B cell (primary cell): ENCODE results near the gene RGS9BP. TPM values are rescaled to one million over a fixed set of nuclear protein-coding genes. Genes with fewer than 3 reads are reported as not detected.
"Not testable (repeated sequence)": the region's sequence is repeated elsewhere in the genome, so short reads cannot be mapped to it uniquely, and the experiment has no call there.

ENCODE experiments used
- ATAC-seq: fragments of 200-7000 bp; cut with Tn5 transposase; one replicate; pipeline ENCODE4 v1.10.0; 2021; ENCODE audit warnings: low read depth, mild to moderate bottlenecking, moderate number of reproducible peaks, moderate library complexity
- CTCF ChIA-PET: fragments of 350-600 bp; sonication (Branson Sonifier 250); formaldehyde crosslinking; loops from one replicate; lab custom pipeline; 2021; ENCODE audit warnings: antibody characterized with exemption, inconsistent platforms; lab: Charles Lee
- POLR2A ChIA-PET: fragments of 350-600 bp; sonication (Branson Sonifier 250); formaldehyde crosslinking; loops from one replicate; lab custom pipeline; 2021; ENCODE audit warnings: antibody characterized with exemption; lab: Charles Lee
- DNase-seq: peaks from one replicate; pipeline ENCODE4 v3.0.0; 2013
- H2AFZ ChIP-seq: 2 replicates; pipeline ENCODE4 v1.6.1; 2012; ENCODE audit warnings: mild to moderate bottlenecking, low read depth, low read length; ENCODE audit not compliant: insufficient read depth, poor library complexity, severe bottlenecking
- H3K27ac ChIP-seq, 2 donors: 1 replicate in 1 of 2; 2 replicates in 1 of 2; pipeline ENCODE4 v1.5.1; 2012 to 2013; ENCODE audit warnings: low read length in 2 of 2, mild to moderate bottlenecking in 2 of 2, moderate library complexity in 1 of 2
- H3K27me3 ChIP-seq, 4 experiments: fragments of 200-600 bp in 1 of 4; sonication (generic) in 1 of 4; replicated peaks in 1 of 4; 1 replicate in 2 of 4; 2 replicates in 2 of 4; pipeline versions ENCODE4 v1.6.1 to v1.7.0; 2013 to 2016; ENCODE audit warnings: low read length in 3 of 4, mild to moderate bottlenecking in 2 of 4, mixed read lengths in 1 of 4, moderate library complexity in 1 of 4; ENCODE audit not compliant: insufficient read depth in 4 of 4, control insufficient read depth in 3 of 4; ENCODE audit errors: control extremely low read depth in 1 of 4
- H3K36me3 ChIP-seq, 2 experiments: replicated peaks in 1 of 2; 1 replicate in 1 of 2; 2 replicates in 1 of 2; pipeline versions ENCODE4 v1.6.1 to v1.7.1; 2013; ENCODE audit warnings: low read length in 1 of 2; ENCODE audit not compliant: insufficient read depth in 2 of 2, control insufficient read depth in 1 of 2; ENCODE audit errors: control extremely low read depth in 1 of 2, extremely low read depth in 1 of 2
- H3K4me1 ChIP-seq, 2 donors: fragments of 200-600 bp in 1 of 2; sonication (generic) in 1 of 2; 1 replicate in 1 of 2; 2 replicates in 1 of 2; pipeline versions ENCODE4 v1.5.1 to v1.6.1; 2013 to 2017; ENCODE audit warnings: low read length in 2 of 2; ENCODE audit not compliant: control insufficient read depth in 2 of 2, insufficient read depth in 2 of 2
- H3K4me2 ChIP-seq: replicated peaks from 2 replicates; pipeline ENCODE3; 2012; ENCODE audit warnings: mild to moderate bottlenecking, low read depth, low read length; ENCODE audit not compliant: poor library complexity, severe bottlenecking
- H3K4me3 ChIP-seq, 5 experiments: fragments of 200-600 bp in 1 of 5; sonication (generic) in 1 of 5; 1 replicate in 3 of 5; 2 replicates in 2 of 5; pipeline versions ENCODE4 v1.5.1 to v1.7.0; 2011 to 2016; ENCODE audit warnings: low read length in 4 of 5, mild to moderate bottlenecking in 4 of 5, low read depth in 2 of 5, control low read depth in 1 of 5, moderate library complexity in 1 of 5; ENCODE audit not compliant: insufficient read depth in 1 of 5; ENCODE audit errors: control extremely low read depth in 1 of 5, extremely low read depth in 1 of 5
- H3K79me2 ChIP-seq: fragments of 200-600 bp; sonication (generic); one replicate; pipeline ENCODE4 v1.6.0; 2016; ENCODE audit warnings: low read length; ENCODE audit not compliant: control insufficient read depth, insufficient read depth
- H3K9ac ChIP-seq: fragments of 200-600 bp; sonication (generic); 2 replicates; pipeline ENCODE4 v1.6.1; 2017; ENCODE audit warnings: mild to moderate bottlenecking, low read length, moderate library complexity
- H3K9me3 ChIP-seq, 3 donors: one replicate each; pipeline versions ENCODE4 v1.6.1 to v1.7.1; 2013; ENCODE audit warnings: low read length in 2 of 3; ENCODE audit not compliant: control insufficient read depth in 2 of 3, insufficient read depth in 1 of 3; ENCODE audit errors: control extremely low read depth in 1 of 3
- H4K20me1 ChIP-seq: 2 replicates; pipeline ENCODE4 v1.6.0; 2012; ENCODE audit warnings: mild to moderate bottlenecking, low read length; ENCODE audit not compliant: insufficient read depth, control insufficient read depth, poor library complexity, severe bottlenecking
- H3K27ac Mint-ChIP-seq: one replicate; pipeline ENCODE4 v1.8.0; 2021; ENCODE audit warnings: mixed read lengths
- H3K27me3 Mint-ChIP-seq: one replicate; pipeline ENCODE4 v1.8.0; 2021; ENCODE audit warnings: mixed read lengths
- H3K4me1 Mint-ChIP-seq: one replicate; pipeline ENCODE4 v1.8.0; 2021; ENCODE audit warnings: mixed read lengths
- H3K4me3 Mint-ChIP-seq: one replicate; pipeline ENCODE4 v1.8.0; 2021; ENCODE audit warnings: mixed read lengths
- H3K9me3 Mint-ChIP-seq: one replicate; pipeline ENCODE4 v1.8.0; 2022; ENCODE audit warnings: mixed read lengths; ENCODE audit not compliant: insufficient read depth
- WGBS: methylation state at CpG from one replicate; pipeline ENCODE4 v1.1.5; 2013; ENCODE audit warnings: missing lambda C conversion rate; ENCODE audit not compliant: insufficient coverage; 5-methylcytosine and 5-hydroxymethylcytosine counted together
- intact Hi-C: fragments of 100-400 bp; cut with micrococcal nuclease; formaldehyde crosslinking; loops from one replicate; pipeline ENCODE4 v1.10.0; 2022
- polyA plus RNA-seq: library from polyadenylated mRNA; depleted of rRNA; stranded (reverse); fragments of >200 nt; gene quantifications from 2 replicates; pipeline ENCODE4 v1.2.3, GENCODE V29; 2012
- total RNA-seq, 2 donors: library from RNA; stranded (reverse); fragments of 120-200 nt in 1 of 2; gene quantifications; 1 replicate in 1 of 2; 2 replicates in 1 of 2; pipeline versions ENCODE4 v1.2.3 to v1.2.4, GENCODE V29; 2013 to 2022

Gene RGS9BP
- total and polyA plus RNA-seq, 2 donors (not counting 1 experiment from before 2014, with no cell fraction given) = 0.03 to 0.25 TPM

- WGBS = 83% methylated on average over 1 of the region's 2 CpGs
- H3K79me2 ChIP-seq = peaks cover 47% of the 10 kb centered on the region
- H3K4me2 ChIP-seq, POLR2A ChIA-PET, ATAC-seq, H3K36me3 ChIP-seq, H3K9me3 ChIP-seq, H3K27me3 Mint-ChIP-seq, H3K4me3 ChIP-seq, H3K27me3 ChIP-seq, H3K27ac ChIP-seq, CTCF ChIA-PET, H3K27ac Mint-ChIP-seq, H2AFZ ChIP-seq, H3K9me3 Mint-ChIP-seq, H3K9ac ChIP-seq, DNase-seq: not testable (repeated sequence)
- intact Hi-C loops = loop anchor here (5.0 kb wide), 1 partner anchor 113 kb away; the partner anchor contains the start of gene PDCD5
- H3K4me1 ChIP-seq = peaks cover 19 to 31% of the 10 kb centered on the region in 2 donors
- Mint-ChIP-seq H3K4me3 (peak overlapping the region; percentile 53), H3K4me1 (peaks cover 47% of the 10 kb centered on the region)
- H4K20me1 ChIP-seq = peaks cover 15% of the 10 kb centered on the region
Measured at GRCh38 chr19:32694851-32695250, 19.2 kb downstream of the RGS9BP start.

- H3K4me1 ChIP-seq = peaks cover 19 to 31% of the 10 kb centered on the region in 2 donors
Measured at GRCh38 chr19:32695506-32695905, 19.9 kb downstream of the RGS9BP start.

GRCh38 chr19:32696771-32697170 lies 21.1 kb downstream of the RGS9BP start:
- POLR2A ChIA-PET, H3K27ac Mint-ChIP-seq: not testable (repeated sequence)
- peaks cover 11% of the 10 kb centered on the region for H4K20me1 ChIP-seq

More at GRCh38 chr19:32695506-32695905, 19.9 kb downstream of the RGS9BP start:
- H3K27ac ChIP-seq, H3K9me3 Mint-ChIP-seq, CTCF ChIA-PET, DNase-seq, POLR2A ChIA-PET, H2AFZ ChIP-seq, ATAC-seq, H3K27ac Mint-ChIP-seq, H3K4me3 ChIP-seq, H3K27me3 ChIP-seq, H3K36me3 ChIP-seq, intact Hi-C loops, H3K27me3 Mint-ChIP-seq, H3K4me2 ChIP-seq, H3K9ac ChIP-seq: not testable (repeated sequence)
- H4K20me1 ChIP-seq = peaks cover 15% of the 10 kb centered on the region
- no CpG with 5 or more reads among the region's 6 CpGs for WGBS
- peaks cover 42% of the 10 kb centered on the region for H3K79me2 ChIP-seq
- Mint-ChIP-seq H3K4me3 (peak overlapping the region; percentile 14), H3K4me1 (peaks cover 47% of the 10 kb centered on the region)
- H3K9me3 ChIP-seq = peaks cover 0 to 12% (median 0%) of the 10 kb centered on the region in 3 donors

GRCh38 chr19:32700129-32700528 lies 24.5 kb downstream of the RGS9BP start:
- H3K27ac ChIP-seq, H3K9ac ChIP-seq, H3K27ac Mint-ChIP-seq, H2AFZ ChIP-seq, H3K27me3 ChIP-seq, H3K9me3 Mint-ChIP-seq, POLR2A ChIA-PET, DNase-seq, H3K4me3 ChIP-seq, H3K4me2 ChIP-seq, intact Hi-C loops, ATAC-seq, H3K4me3 Mint-ChIP-seq, H3K27me3 Mint-ChIP-seq, H3K4me1 ChIP-seq: not testable (repeated sequence)
- Histone ChIP-seq H3K36me3 (peaks cover 0 to 10% of the 10 kb centered on the region in 2 experiments), H3K79me2 (peaks cover 32% of the 10 kb centered on the region), H3K9me3 (peaks cover 2 to 32% (median 14%) of the 10 kb centered on the region in 3 donors), H4K20me1 (peaks cover 11% of the 10 kb centered on the region)
- H3K4me1 Mint-ChIP-seq = peaks cover 16% of the 10 kb centered on the region
- CTCF ChIA-PET = interaction anchor here (0.9 to 1.1 kb wide), 2 partner anchors 8 to 12 kb away, joined by 3 read pairs; partner anchors contain the start of gene NUDT19
- WGBS = 100% methylated on average over 6 of the region's 7 CpGs

More at GRCh38 chr19:32696771-32697170, 21.1 kb downstream of the RGS9BP start:
- H3K9me3 Mint-ChIP-seq, CTCF ChIA-PET, H3K9ac ChIP-seq, H3K4me3 ChIP-seq, H2AFZ ChIP-seq, H3K27ac ChIP-seq, H3K4me2 ChIP-seq, H3K27me3 Mint-ChIP-seq, DNase-seq, ATAC-seq, H3K36me3 ChIP-seq, H3K4me3 Mint-ChIP-seq, intact Hi-C loops, H3K27me3 ChIP-seq: not testable (repeated sequence)
- 95% methylated on average over 3 of the region's 3 CpGs for WGBS
- peaks cover 40% of the 10 kb centered on the region for H3K4me1 Mint-ChIP-seq
- Histone ChIP-seq H3K9me3 (peaks cover 0 to 12% (median 0%) of the 10 kb centered on the region in 3 donors), H3K4me1 (peaks cover 12 to 21% of the 10 kb centered on the region in 2 donors), H3K79me2 (peaks cover 31% of the 10 kb centered on the region)
